ENCODE measurements around the gene ATF4. TPM values are rescaled to one million over a fixed set of nuclear protein-coding genes. Genes with fewer than 3 reads are reported as not detected.

The ATF4 gene
- polyA plus RNA-seq, 1 donor from 2014 or later: 394 TPM

DNA sequence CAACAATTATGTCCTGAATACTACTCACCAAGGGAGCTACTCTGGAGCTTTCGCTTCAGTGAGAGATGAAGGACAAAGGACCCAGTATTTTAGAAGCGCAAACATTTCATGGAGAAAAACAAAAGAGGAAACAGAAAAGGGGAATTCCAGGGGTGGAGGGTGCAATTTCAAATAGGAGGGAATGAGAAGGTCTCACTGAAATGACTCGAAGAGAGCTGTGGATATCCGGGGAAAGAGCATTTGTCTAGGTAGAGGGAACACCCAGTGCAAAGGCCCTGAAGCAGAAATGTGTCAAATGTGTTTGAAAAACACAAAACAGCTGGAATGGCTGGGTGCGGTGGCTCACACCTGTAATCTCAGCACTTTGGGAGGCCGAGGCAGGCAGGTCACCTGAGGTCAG, 9.8 kb downstream of the ATF4 start:
- Histone ChIP-seq H3K79me2 (replicated peaks; ENCODE audit: insufficient read depth, low read length) (peaks cover 32% of the 10 kb centered on the region), H3K27ac (ENCODE audit: low read length) (no peak overlapping the region), H4K20me1 (ENCODE audit: insufficient read depth) (peaks cover 12% of the 10 kb centered on the region), H2AFZ (ENCODE audit: low read depth, low read length) (no peak overlapping the region), H3F3A (ENCODE audit: insufficient read depth, low read length, poor library complexity, severe bottlenecking) (no peaks in the 10 kb centered on the region), H3K9ac (ENCODE audit: low read length) (peak overlapping the region; percentile 5), H3K36me3 (ENCODE audit: insufficient read depth, low read length) (no peaks in the 10 kb centered on the region), H3K9me3 (ENCODE audit: low read length) (no peaks in the 10 kb centered on the region), H3K4me2 (ENCODE audit: low read length) (no peak overlapping the region), H3K9me2 (ENCODE audit: insufficient read depth, low read length) (no peaks in the 10 kb centered on the region), H3K4me3 (ENCODE audit: low read length) (no peak overlapping the region), H3K27me3 (ENCODE audit: insufficient read depth, low read depth, low read length) (no peaks in the 10 kb centered on the region)
- no peak for TF ChIP-seq TAF1 (IDR thresholded peaks at IDR 0.05; ENCODE audit: low read depth)
- TF ChIP-seq RAD21 (conservative IDR thresholded peaks at IDR 0.05): no peak
- no peak for TF ChIP-seq MXI1 (conservative IDR thresholded peaks at IDR 0.05; ENCODE audit: poor library complexity, severe bottlenecking)
- no peak for TF ChIP-seq SMC3 (conservative IDR thresholded peaks at IDR 0.05; ENCODE audit: poor library complexity)
- TF ChIP-seq, protein P1, sequence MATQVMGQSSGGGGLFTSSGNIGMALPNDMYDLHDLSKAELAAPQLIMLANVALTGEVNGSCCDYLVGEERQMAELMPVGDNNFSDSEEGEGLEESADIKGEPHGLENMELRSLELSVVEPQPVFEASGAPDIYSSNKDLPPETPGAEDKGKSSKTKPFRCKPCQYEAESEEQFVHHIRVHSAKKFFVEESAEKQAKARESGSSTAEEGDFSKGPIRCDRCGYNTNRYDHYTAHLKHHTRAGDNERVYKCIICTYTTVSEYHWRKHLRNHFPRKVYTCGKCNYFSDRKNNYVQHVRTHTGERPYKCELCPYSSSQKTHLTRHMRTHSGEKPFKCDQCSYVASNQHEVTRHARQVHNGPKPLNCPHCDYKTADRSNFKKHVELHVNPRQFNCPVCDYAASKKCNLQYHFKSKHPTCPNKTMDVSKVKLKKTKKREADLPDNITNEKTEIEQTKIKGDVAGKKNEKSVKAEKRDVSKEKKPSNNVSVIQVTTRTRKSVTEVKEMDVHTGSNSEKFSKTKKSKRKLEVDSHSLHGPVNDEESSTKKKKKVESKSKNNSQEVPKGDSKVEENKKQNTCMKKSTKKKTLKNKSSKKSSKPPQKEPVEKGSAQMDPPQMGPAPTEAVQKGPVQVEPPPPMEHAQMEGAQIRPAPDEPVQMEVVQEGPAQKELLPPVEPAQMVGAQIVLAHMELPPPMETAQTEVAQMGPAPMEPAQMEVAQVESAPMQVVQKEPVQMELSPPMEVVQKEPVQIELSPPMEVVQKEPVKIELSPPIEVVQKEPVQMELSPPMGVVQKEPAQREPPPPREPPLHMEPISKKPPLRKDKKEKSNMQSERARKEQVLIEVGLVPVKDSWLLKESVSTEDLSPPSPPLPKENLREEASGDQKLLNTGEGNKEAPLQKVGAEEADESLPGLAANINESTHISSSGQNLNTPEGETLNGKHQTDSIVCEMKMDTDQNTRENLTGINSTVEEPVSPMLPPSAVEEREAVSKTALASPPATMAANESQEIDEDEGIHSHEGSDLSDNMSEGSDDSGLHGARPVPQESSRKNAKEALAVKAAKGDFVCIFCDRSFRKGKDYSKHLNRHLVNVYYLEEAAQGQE (IDR thresholded peaks at IDR 0.05; ENCODE audit: borderline replicate concordance): no peak
- TF ChIP-seq EZH2 (IDR thresholded peaks at IDR 0.05; ENCODE audit: borderline replicate concordance, insufficient read depth, low read length, poor library complexity, severe bottlenecking): no peak
- no peak for TF ChIP-seq EP300 (conservative IDR thresholded peaks at IDR 0.05; ENCODE audit: poor library complexity, severe bottlenecking)
- TF ChIP-seq POLR2AphosphoS5 (IDR thresholded peaks at IDR 0.05): no peak
- TF ChIP-seq, protein P2, sequence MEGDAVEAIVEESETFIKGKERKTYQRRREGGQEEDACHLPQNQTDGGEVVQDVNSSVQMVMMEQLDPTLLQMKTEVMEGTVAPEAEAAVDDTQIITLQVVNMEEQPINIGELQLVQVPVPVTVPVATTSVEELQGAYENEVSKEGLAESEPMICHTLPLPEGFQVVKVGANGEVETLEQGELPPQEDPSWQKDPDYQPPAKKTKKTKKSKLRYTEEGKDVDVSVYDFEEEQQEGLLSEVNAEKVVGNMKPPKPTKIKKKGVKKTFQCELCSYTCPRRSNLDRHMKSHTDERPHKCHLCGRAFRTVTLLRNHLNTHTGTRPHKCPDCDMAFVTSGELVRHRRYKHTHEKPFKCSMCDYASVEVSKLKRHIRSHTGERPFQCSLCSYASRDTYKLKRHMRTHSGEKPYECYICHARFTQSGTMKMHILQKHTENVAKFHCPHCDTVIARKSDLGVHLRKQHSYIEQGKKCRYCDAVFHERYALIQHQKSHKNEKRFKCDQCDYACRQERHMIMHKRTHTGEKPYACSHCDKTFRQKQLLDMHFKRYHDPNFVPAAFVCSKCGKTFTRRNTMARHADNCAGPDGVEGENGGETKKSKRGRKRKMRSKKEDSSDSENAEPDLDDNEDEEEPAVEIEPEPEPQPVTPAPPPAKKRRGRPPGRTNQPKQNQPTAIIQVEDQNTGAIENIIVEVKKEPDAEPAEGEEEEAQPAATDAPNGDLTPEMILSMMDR (IDR thresholded peaks at IDR 0.05; ENCODE audit: poor library complexity, severe bottlenecking): no peak

DNA sequence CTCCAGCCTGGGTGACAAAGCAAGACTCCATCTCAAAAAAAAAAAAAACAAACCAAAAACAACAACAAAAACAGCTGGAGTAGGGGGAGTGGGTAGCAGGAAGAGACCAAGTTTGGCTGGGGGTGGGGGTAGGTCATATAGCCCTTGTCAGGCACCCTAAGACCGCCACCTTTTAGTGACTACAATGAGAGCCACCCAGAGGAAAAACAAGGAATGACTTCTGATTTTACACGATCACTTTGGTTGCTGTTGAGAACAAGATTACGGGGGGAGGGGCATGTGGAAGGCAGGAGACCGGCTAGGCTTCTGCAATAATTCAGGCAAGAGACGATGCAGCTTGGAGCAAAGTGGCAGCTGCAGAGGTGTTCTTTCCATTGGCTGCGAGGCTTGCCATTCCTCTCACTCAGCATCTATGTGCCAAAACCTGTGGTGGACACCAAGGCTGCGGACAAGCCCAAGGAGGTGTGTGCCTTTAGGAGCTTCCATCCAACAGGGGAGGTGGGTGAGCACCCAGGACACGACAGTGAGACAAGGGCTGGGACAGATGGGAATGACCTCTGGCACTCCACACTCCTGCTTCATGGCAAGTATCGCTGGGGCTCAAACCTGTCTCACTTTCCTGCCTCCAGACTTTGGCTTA, 10.4 kb downstream of the ATF4 start:
- Histone ChIP-seq H3K9ac (ENCODE audit: low read length) (peak overlapping the region; percentile 89), H3F3A (ENCODE audit: insufficient read depth, low read length, poor library complexity, severe bottlenecking) (no peaks in the 10 kb centered on the region), H3K27me3 (ENCODE audit: insufficient read depth, low read depth, low read length) (no peaks in the 10 kb centered on the region), H4K20me1 (ENCODE audit: insufficient read depth) (peaks cover 10% of the 10 kb centered on the region), H3K79me2 (replicated peaks; ENCODE audit: insufficient read depth, low read length) (peaks cover 26% of the 10 kb centered on the region), H3K9me3 (ENCODE audit: low read length) (no peaks in the 10 kb centered on the region), H3K36me3 (ENCODE audit: insufficient read depth, low read length) (no peaks in the 10 kb centered on the region), H3K4me3 (ENCODE audit: low read length) (peak overlapping the region; percentile 75), H3K9me2 (ENCODE audit: insufficient read depth, low read length) (no peaks in the 10 kb centered on the region), H2AFZ (ENCODE audit: low read depth, low read length) (no peak overlapping the region), H3K4me2 (ENCODE audit: low read length) (no peak overlapping the region), H3K27ac (ENCODE audit: low read length) (peak overlapping the region; percentile 29)
- TF ChIP-seq, protein P2 (IDR thresholded peaks at IDR 0.05; ENCODE audit: poor library complexity, severe bottlenecking): peak; percentile 40
- no peak for TF ChIP-seq MXI1 (conservative IDR thresholded peaks at IDR 0.05; ENCODE audit: poor library complexity, severe bottlenecking)
- TF ChIP-seq, protein P1 (IDR thresholded peaks at IDR 0.05; ENCODE audit: borderline replicate concordance): no peak
- peak; percentile 33 for TF ChIP-seq SMC3 (conservative IDR thresholded peaks at IDR 0.05; ENCODE audit: poor library complexity)
- peak; percentile 16 for TF ChIP-seq RAD21 (conservative IDR thresholded peaks at IDR 0.05)
